ENCODE data around the gene ESD.
A peak's percentile ranks its signal among the peaks of the same experiment; 100 is the strongest.

Gene ESD

GRCh38 chr13:46754812-46755211 is 42.1 kb downstream of the ESD start:
- TF ChIP-seq EZH2 (IDR thresholded peaks at IDR 0.05; ENCODE audit: borderline replicate concordance, low read depth, low read length, severe bottlenecking) = no peak
- TF ChIP-seq CTCF (IDR thresholded peaks at IDR 0.05; ENCODE audit: borderline replicate concordance, extremely low read depth, low read length, poor library complexity, severe bottlenecking) = no peak
- no peak for ATAC-seq (ENCODE audit: insufficient read depth, low read depth)
- peaks cover 30% of the 10 kb centered on the region for H3K4me1 ChIP-seq (ENCODE audit: insufficient read depth, low read length)
- H3K9ac ChIP-seq (ENCODE audit: low read depth, low read length) = no peak overlapping the region
- H3K4me2 ChIP-seq (ENCODE audit: insufficient read depth, low read length) = no peak overlapping the region
- peaks cover 24% of the 10 kb centered on the region for H3K36me3 ChIP-seq (ENCODE audit: insufficient read depth, low read length)
- H2AFZ ChIP-seq (ENCODE audit: low read depth, low read length) = no peak overlapping the region
- DNase-seq = no peak
- no peaks in the 10 kb centered on the region for H3K9me3 ChIP-seq (ENCODE audit: insufficient read depth, low read length, severe bottlenecking)
- no peak overlapping the region for H3K27ac ChIP-seq (ENCODE audit: low read length)
- H4K20me1 ChIP-seq (ENCODE audit: insufficient read depth, low read length) = peaks cover 6% of the 10 kb centered on the region; the same call in 1 of the 2 replicates
- H3K79me2 ChIP-seq (ENCODE audit: insufficient read depth, low read length) = no peaks in the 10 kb centered on the region
- H3K27me3 ChIP-seq (ENCODE audit: insufficient read depth, low read length, poor library complexity) = no peaks in the 10 kb centered on the region
- H3K4me3 ChIP-seq (ENCODE audit: low read depth in 1 of 2, low read length in 2 of 2) = no peak overlapping the region

GRCh38 chr13:46753917-46754316 is 43.0 kb downstream of the ESD start:
- DNase-seq (no peak), ATAC-seq (ENCODE audit: insufficient read depth, low read depth) (no peak)
- no peak overlapping the region for H2AFZ ChIP-seq (ENCODE audit: low read depth, low read length)
- no peaks in the 10 kb centered on the region for H3K9me3 ChIP-seq (ENCODE audit: insufficient read depth, low read length, severe bottlenecking)
- H3K9ac ChIP-seq (ENCODE audit: low read depth, low read length) = no peak overlapping the region
- peaks cover 6% of the 10 kb centered on the region; the same call in 1 of the 2 replicates for H4K20me1 ChIP-seq (ENCODE audit: insufficient read depth, low read length)
- TF ChIP-seq EZH2 (IDR thresholded peaks at IDR 0.05; ENCODE audit: borderline replicate concordance, low read depth, low read length, severe bottlenecking) (no peak), CTCF (IDR thresholded peaks at IDR 0.05; ENCODE audit: borderline replicate concordance, extremely low read depth, low read length, poor library complexity, severe bottlenecking) (no peak)
- H3K79me2 ChIP-seq (ENCODE audit: insufficient read depth, low read length) = no peaks in the 10 kb centered on the region
- peaks cover 33% of the 10 kb centered on the region for H3K36me3 ChIP-seq (ENCODE audit: insufficient read depth, low read length)
- H3K27ac ChIP-seq (ENCODE audit: low read length) = no peak overlapping the region
- H3K4me1 ChIP-seq (ENCODE audit: insufficient read depth, low read length) = peaks cover 35% of the 10 kb centered on the region
- H3K4me3 ChIP-seq (ENCODE audit: low read depth in 1 of 2, low read length in 2 of 2) = no peak overlapping the region
- no peaks in the 10 kb centered on the region for H3K27me3 ChIP-seq (ENCODE audit: insufficient read depth, low read length, poor library complexity)
- H3K4me2 ChIP-seq (ENCODE audit: insufficient read depth, low read length) = no peak overlapping the region

- peaks cover 8% of the 10 kb centered on the region; the same call in 1 of the 2 replicates for H4K20me1 ChIP-seq (ENCODE audit: insufficient read depth, low read length)
- peaks cover 36% of the 10 kb centered on the region for H3K4me1 ChIP-seq (ENCODE audit: insufficient read depth, low read length)
- no peaks in the 10 kb centered on the region for H3K79me2 ChIP-seq (ENCODE audit: insufficient read depth, low read length)
- H3K4me3 ChIP-seq (ENCODE audit: low read depth in 1 of 2, low read length in 2 of 2) = no peak overlapping the region
- no peak overlapping the region for H3K9ac ChIP-seq (ENCODE audit: low read depth, low read length)
- ATAC-seq (ENCODE audit: insufficient read depth, low read depth) (no peak), DNase-seq (no peak)
- no peak overlapping the region for H3K4me2 ChIP-seq (ENCODE audit: insufficient read depth, low read length)
- H3K36me3 ChIP-seq (ENCODE audit: insufficient read depth, low read length) = peaks cover 41% of the 10 kb centered on the region
- TF ChIP-seq EZH2 (IDR thresholded peaks at IDR 0.05; ENCODE audit: borderline replicate concordance, low read depth, low read length, severe bottlenecking) = no peak
- no peak overlapping the region for H2AFZ ChIP-seq (ENCODE audit: low read depth, low read length)
- no peaks in the 10 kb centered on the region for H3K9me3 ChIP-seq (ENCODE audit: insufficient read depth, low read length, severe bottlenecking)
- no peaks in the 10 kb centered on the region for H3K27me3 ChIP-seq (ENCODE audit: insufficient read depth, low read length, poor library complexity)
- no peak overlapping the region for H3K27ac ChIP-seq (ENCODE audit: low read length)
Measured at GRCh38 chr13:46753137-46753536, 43.8 kb downstream of the ESD start.

GRCh38 chr13:46751811-46752635 is 44.9 kb downstream of the ESD start:
- H3K4me2 ChIP-seq (ENCODE audit: insufficient read depth, low read length) = peak overlapping the region; percentile 34; the same call in 1 of the 2 replicates

More at GRCh38 chr13:46751811-46752635, 44.9 kb downstream of the ESD start:
- Histone ChIP-seq H3K4me1 (ENCODE audit: insufficient read depth, low read length) (peaks cover 36% of the 10 kb centered on the region), H3K27ac (ENCODE audit: low read length) (peak overlapping the region; percentile 70; the same call in 1 of the 2 replicates), H3K27me3 (ENCODE audit: insufficient read depth, low read length, poor library complexity) (no peaks in the 10 kb centered on the region), H3K9ac (ENCODE audit: low read depth, low read length) (no peak overlapping the region; the same call in 1 of the 2 replicates), H3K79me2 (ENCODE audit: insufficient read depth, low read length) (no peaks in the 10 kb centered on the region), H3K9me3 (ENCODE audit: insufficient read depth, low read length, severe bottlenecking) (no peaks in the 10 kb centered on the region), H4K20me1 (ENCODE audit: insufficient read depth, low read length) (peaks cover 8% of the 10 kb centered on the region; the same call in 1 of the 2 replicates), H3K36me3 (ENCODE audit: insufficient read depth, low read length) (peaks cover 47% of the 10 kb centered on the region), H2AFZ (ENCODE audit: low read depth, low read length) (no peak overlapping the region), H3K4me3 (ENCODE audit: low read depth in 1 of 2, low read length in 2 of 2) (no peak overlapping the region)
- ATAC-seq (ENCODE audit: insufficient read depth, low read depth) = peak; percentile 97
- TF ChIP-seq EZH2 (IDR thresholded peaks at IDR 0.05; ENCODE audit: borderline replicate concordance, low read depth, low read length, severe bottlenecking) (no peak), CTCF (IDR thresholded peaks at IDR 0.05; ENCODE audit: borderline replicate concordance, extremely low read depth, low read length, poor library complexity, severe bottlenecking) (peak; percentile 55)
- peak; percentile 80 for DNase-seq
